Amniotic stem cell (primary cell): ENCODE measurements around the gene BRME1.
"Not testable (repeated sequence)": the region's sequence is repeated elsewhere in the genome, so short reads cannot be mapped to it uniquely, and the experiment has no call there.

Source experiments
- DNase-seq: peaks from one replicate; lab custom pipeline; 2025; lab: John Stamatoyannopoulos, UW

The BRME1 gene

DNA sequence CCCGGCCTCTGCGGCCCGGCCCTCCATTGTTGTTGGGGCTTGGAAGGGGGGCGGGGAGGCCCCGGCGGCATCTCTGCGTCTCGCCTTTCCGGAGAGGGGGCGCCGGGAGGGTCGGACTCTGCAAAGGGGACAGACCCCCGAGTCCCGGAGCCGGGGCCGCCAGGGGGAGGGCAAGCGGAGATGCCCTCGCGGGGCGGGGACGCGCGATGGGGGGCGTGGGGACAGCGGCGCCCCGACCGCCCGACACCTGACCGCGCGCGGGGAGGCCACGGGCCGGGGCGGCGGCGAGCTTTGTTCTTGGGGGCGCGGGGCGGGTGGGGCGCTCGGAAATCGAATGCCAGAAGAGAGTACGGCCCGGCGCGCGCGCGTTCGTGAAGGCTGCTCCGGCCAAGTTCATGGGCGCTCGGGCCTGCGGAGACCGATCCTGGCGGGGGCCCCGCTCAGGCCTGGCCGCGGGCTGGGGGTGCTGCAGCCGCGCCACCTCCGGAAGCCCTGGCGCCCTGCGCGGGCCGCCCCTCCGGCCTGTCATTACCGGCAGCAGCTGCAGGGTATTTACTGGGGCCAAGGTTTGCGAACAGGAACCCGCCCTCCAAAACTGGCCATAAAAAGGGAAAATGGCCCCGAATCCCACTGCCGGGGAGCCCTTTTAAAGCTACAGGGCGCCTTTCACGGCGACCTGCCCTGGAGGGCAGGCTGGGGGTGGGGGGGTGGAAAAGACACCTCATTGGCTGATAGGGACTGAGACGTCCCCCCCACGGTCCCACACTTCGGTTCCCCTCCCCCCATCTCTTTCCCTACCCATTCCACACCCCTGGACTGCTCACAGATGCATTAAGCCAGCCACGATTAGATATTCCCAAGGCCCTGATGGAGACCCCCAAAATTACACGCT, 40.1 kb downstream of the BRME1 start:
- no peak for DNase-seq

DNA sequence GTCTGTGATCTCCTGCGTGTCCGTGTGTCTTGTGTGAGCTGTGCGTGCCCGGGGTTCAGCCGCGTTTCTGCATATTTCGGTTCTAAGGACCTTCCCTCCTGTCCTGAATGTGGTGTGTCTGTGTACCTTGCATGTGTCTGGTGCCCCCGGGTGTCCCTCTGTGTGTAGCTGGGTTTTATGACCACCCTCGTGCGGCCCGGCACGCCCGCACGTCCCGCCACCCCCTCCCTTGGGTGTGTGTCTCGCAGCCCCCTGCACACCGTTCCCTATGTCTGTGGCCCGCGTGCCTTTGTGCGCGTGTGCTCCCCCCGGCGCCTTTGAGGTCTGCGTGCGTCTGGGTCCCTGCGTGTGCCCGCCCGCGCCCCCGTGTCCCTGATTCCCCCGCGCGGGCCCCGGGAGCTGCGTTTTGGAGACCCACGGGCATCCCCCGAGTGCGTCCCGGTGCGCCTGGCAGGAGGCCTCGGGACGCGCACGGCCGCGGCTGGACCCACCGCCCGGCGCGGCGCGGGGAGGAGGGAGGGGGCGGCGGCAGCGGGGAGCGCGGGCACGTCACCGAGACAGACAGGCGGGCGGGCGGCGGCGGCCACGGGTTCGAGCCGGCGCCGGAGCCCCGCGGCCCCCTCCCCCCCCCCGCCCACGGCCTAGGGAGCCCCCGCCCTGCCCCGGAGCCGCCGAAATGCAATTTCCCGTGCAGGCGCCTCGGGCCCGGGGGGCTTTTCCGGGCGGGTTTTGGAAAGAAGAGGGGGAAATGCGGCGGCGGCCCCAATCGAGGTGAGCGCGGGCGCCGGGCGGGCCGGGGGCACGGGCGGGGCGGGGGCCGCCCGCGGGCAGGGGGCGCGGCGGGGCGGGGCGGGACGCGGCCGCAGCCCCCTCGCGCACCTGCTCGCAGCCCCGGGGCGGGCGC, 41.0 kb downstream of the BRME1 start:
- no peak for DNase-seq

DNA sequence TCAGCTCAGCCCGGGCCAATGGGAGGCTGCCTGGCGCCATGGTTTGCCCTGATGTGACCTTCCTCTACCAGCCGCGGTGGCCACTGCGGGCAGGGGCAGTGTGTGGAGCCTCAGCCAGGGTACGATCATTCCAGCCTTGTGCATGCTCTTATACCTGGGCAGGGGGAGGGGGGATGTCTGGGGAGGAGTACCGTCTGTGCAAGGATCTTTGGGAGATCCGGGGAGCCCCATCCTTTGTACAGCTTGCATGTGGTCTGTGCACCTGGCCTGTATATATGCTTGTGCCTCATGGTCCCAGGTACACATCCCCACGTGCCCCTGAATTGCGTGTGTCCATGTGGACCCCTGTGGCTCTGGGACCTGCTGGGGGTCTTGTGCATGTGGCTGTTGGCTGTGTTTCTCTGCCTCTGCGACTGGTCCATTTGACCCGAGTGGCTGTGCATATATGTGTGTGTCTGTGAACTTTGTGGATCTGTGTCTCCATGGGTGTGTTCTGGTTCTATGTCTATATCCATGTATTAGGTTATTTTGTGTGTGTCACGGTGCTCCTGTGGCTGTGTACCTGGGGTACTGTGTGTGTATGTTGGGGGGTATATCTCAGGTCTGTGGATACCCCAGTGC, 41.8 kb downstream of the BRME1 start:
- no peak for DNase-seq

DNA sequence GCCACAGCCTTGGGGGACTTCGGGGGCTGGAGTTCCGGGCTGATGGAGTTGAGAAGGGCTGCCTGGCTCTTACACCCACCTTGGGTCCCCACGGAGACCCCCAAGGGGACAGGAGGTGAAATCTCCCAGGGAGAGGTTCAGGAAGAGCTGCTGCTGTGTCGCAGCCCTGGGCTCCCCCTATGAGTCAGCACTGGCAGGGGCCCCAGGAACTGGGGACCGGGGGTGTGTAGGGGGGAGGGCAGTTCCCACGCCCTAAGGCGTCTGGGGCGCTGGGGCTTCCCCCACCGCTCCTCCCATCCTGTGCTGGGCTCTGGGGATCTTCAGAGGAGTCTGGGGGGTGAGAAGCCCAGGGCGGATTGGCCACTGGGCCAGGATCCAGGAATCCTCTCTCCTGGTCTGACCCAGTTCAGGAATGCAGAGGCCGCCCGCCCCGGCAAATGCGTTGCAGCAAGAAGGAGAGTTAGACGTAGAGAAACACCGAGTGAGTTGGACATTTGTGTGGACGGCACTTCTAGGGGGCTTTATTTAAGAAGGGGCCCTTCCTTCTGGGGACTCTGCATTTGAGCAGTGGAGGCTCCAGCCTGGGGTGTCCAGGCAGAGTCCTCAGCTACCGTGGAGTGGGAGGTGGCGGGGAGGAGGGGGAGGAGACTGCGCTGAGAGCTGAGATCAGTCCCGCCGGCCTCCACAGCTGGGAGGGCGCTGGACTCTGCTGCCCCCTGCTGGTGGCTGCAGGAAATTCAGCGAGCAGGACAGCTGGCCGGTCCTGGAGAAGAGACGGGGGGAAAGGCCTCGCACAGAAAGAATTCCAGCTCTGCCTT, 44.0 kb downstream of the BRME1 start:
- peak; percentile 62 for DNase-seq

DNA sequence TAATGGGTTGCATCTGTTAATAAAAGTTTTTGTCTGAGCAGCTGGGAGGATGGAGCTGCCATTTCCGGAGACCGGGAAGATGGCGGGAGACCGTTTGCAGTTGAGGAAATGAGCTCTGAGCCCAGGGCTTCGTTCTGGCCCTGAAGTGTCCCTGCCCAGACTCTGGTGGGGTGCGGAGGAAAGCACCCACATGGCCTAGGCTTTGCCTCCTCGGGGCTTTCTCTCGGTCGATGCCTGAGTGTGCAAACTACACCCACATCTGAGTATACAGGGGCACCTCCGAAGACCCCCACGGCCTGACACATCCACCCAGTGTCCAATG, 44.6 kb downstream of the BRME1 start:
- DNase-seq = no peak

DNA sequence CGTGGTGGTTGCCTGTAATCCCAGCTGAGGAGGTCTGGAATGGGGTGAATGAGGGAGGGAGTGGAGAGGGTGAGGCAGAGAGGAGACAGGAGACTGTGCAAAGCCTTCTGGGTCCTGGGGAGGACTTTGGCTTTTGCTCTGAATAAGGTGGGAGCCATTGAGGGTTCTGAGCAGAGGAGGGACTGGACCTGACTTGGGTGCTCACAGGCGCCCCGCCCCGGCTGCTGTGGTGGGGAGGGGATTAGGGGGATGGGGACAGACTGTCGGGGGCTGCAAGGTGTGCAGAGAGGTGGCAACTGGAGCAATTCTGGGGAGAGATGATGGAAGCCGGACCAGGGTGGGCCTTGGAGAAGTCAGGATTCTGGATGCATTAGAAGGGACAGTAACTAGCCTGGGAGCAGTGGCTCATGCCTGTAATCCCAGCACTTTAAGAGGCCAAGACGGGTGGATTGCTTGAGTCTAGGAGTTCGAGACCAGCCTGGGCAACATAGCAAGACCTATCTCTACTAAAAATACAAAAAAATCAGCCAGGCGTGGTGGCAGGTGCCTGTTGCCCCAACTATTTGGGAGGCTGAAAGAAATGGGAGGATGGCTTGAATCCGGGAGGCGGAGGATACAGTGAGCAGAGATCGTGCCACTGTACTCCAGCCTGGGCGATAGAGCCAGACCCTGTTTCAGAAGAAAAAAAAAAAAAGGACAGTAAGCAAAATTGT, 45.1 kb downstream of the BRME1 start:
- no peak for DNase-seq

DNA sequence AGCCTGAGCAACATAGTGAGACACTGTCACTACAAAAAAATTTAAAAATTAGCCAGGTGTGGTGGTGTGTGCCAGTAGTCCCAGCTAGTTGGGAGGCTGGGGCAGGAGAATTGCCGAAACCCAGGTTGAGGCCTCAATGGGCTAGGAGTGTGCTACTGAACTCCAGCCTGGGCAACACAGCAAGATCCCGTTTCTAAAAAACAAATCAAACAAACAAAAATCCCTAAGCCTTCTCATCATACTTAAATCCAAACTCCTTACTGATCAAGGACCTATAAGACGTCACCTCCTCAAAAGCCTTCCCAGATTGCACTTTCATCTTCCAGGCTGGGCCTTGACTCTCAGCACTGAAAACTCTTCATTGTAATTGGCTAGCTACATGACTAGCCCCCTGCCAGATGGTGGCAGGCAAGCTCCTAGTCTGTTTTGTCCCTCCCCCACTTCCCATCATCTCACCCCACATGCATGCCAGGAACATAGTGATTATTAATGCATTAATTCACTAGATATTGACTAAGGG, 46.5 kb downstream of the BRME1 start:
- DNase-seq = no peak

DNA sequence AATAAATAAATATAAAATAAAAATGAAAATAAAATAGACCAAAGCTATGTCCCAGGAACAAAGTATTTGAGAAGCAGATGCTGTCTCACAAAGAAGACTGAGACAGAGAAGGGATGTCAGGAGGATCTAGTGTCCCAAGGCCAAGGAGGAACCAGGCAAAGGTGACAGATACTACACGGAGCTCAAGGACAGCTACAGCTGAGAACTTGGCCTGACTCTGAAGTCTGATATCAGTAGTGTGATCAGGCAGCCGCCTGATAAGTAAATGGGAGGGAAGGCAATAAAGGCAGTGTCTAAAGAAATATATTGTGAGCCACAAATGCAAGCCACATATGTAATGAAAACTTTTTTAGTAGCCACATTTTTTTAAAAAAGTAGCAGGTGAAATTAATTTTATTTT, 49.4 kb downstream of the BRME1 start:
- DNase-seq = no peak

DNA sequence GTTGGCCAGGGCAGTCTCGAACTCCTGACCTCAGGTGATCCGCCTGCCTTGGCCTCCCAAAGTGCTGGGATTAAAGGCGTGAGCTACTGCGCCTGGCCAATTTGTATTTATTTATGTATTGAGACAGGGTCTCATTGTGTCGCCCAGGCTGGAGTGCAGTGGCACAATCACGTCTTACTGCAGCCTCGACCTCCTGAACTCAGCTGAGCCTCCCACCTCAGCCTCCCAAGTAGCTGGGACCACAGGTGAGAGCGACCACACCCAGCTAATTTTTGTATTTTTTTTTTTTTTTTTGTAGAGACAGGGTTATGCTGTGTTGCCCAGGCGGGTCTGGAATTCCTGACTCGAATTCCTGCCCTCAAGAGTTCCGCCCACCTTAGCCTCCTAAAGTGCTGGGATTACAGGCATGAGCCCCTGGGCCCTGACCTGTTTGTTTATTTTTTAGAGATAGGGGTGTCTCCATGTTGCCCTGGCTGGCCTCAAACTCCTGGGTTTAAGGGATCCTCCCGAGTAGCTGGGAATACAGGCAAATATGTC, 53.7 kb downstream of the BRME1 start:
- not testable (repeated sequence) for DNase-seq

DNA sequence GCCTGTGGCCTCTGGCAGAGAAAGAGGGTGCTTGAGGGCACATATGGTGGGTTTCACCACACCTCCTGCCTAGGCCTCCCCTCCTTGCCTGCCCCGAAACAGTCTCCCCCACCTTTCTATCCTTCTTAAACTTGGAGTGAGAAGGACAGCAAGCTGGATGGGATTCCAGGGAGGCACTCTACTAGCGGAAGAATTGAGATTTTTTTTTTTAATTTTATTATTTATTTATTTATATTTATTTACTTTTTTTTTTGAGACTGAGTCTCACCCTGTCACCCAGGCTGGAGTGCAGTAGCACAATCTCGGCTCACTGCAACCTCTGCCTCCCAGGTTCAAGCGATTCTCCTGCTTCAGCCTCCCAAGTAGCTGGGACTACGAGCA, 54.2 kb downstream of the BRME1 start:
- DNase-seq = not testable (repeated sequence)

DNA sequence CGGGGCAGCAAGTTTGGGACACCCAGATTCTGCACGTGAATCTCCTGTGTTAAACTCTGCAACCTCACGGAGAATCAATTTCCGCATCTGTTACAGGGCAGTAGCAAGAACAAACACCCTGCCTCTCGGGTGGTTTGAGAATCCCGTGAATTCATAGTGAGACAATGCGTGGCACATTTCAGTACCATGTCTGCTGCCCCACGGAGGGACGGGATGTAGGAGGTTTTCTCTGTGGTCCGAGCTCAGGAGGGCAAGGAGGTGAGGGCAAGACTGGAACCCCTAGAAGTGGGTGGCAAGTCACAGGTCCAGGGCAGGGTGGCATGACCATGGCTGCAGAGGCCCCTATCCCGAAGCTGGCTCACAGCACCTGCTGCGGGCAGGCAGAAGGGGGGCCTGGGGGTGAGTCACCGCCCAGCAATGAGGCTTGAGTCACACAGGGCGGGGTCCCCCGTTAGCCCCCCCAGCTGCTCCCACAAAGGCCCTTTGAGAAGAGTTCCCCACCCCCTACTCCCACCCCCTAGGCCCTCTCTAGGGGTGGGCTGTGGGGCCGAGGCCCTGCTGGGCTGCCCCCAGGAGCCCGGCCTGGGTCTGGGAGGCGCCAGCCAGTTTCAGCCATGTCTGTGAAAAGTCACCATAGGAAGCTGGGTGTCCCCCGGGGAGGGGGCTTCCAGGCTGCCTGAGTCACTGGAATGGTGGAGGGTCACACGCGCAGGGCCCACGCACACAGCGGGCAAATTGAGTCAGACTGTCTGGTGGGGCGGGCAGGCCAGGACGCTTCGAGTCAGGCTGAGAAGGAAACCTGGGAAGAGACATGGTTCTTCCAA, 54.8 kb downstream of the BRME1 start:
- peak; percentile 73 for DNase-seq

DNA sequence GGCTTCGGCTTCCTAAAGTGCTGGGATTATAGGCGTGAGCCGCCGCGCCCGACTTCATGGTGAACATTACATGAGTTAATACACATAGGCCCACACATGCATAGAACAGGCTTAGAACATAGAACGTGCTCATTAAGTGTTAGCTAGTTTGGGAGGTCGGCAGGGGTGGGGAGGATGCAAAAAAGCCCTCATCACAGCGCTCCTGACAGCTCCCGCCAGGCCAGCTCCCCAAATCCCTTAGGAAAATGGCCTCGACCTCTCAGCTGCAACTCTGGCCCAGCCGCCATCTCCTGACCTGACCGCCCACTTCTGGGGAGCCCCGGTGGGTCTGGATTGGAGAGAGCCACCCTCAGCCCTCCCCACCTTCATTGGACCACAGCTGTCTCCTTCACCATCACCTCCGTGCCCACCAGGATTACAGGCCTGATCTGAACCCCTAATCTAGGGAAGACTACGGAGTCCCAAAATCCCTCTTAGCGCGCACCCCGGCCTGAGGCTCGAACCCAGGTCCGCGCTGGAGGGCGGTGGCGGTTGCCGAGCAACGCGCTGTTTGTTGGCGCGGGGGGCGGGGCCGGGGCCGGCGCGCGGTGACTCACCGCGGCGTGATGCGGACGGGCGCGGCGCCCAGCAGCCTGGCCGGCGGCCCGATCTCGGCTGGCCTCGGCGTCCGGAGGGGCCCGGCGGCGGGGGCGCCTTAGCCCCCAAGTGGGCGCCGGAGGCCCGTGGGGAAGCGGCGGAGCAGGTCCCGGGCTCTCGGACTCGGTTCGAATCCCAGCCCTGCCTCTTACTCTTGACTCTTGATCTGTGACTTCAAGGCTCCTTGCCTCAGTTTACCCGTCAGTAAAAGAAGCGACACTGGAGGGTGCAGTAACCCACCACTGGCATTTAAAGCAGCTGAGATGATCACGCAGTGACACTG, 55.7 kb downstream of the BRME1 start:
- DNase-seq = no peak

DNA sequence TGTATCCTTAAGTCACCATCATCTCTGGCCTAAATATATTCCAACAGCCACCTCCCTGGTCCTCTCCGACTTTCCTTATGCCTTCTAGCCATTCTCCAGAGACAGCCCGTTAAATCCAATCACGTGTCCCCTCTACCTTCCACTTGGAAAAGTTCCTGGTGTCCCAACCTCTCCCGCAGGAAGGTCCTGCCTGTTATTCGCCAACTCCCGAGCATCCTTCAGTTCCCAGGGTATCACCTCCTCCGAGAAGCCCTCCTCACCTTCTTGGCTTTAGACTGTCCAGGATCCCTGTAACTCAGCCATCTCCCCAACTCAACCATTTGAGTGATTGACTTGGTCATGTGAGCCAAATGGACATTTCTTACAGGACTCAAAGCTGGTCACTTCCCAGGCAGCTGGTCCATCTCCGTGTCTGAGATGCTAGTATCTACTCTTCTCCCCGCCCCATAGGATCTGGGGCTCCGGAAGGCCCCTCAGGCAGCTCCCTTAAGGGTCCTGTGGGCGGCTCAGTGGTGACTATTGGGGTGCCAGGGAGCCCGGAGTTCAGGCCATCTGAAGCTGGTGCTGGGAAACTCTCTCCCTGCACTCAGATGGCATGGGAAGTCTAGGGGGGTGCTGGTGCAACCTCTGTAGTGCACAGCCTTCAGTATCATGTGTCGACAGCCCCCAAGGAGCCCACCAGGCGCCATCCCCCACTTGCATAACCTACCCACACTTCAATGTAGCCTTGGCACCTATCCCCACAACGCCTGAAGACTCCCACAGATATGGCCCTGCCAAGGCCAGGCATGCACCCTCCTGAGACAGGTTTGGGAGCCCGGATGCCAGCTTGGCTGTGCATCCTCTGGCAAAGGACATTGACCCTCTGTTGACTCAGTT, 56.9 kb downstream of the BRME1 start:
- no peak for DNase-seq

DNA sequence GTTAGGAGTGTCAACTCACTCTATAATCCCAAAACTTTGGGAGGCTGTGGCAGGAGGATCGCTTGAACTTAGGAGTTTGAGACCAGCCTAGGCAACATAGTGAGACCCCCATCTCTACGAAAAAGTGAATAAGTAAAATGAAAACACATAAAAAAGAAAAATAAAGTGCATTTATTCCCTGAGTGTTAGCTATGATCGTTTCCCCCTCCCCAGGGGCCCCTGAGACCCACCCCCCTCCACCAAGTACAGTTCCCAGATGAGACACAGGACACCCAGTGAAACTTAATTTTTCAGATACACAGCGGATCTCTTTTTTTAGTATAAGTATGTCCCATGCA, 57.6 kb downstream of the BRME1 start:
- no peak for DNase-seq

DNA sequence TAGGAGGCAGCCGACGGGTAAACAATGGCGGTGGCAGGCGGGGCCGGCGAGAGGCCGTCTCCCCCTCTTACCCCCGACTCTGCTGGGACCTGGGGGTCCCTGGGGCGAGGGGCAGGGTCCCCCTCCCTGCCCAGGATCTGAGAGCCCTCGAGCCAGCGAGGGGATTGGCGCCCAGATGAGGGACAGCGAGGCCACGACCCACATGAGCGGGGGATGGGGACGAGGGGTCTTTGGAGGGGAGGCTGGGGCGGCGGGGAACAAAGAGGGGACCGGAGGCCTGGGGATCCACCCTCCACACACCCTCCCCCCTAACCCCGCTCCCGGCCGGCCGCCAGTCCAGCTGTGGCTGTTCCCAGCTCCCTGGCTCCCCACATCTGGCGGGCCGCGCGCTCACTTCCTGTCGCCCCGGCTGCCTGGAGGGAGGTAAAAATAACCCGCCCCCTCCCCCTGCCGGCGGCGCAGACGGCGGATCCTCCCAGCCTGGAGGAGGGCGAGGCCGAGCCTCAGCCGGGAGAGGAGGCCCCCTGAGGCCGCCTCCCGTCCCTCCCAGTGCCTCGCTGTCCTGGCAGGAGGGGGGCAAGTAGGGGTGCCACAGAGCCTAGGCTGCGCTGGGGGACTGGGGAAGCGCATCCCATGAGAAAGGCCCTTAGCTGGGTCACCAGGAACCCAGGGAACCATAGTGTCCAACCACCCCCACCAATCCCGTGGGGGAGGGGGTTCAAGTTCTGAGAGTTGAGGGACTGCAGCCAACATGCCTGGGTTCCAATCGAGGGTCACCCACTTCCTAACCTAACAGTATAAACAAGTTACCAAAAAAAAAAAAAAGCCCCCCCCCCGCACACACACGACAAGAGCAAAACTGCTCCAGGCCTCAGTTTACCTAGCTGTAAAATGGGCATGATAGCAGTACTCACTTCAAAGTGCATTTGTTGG, 58.2 kb downstream of the BRME1 start:
- DNase-seq = peak; percentile 84

DNA sequence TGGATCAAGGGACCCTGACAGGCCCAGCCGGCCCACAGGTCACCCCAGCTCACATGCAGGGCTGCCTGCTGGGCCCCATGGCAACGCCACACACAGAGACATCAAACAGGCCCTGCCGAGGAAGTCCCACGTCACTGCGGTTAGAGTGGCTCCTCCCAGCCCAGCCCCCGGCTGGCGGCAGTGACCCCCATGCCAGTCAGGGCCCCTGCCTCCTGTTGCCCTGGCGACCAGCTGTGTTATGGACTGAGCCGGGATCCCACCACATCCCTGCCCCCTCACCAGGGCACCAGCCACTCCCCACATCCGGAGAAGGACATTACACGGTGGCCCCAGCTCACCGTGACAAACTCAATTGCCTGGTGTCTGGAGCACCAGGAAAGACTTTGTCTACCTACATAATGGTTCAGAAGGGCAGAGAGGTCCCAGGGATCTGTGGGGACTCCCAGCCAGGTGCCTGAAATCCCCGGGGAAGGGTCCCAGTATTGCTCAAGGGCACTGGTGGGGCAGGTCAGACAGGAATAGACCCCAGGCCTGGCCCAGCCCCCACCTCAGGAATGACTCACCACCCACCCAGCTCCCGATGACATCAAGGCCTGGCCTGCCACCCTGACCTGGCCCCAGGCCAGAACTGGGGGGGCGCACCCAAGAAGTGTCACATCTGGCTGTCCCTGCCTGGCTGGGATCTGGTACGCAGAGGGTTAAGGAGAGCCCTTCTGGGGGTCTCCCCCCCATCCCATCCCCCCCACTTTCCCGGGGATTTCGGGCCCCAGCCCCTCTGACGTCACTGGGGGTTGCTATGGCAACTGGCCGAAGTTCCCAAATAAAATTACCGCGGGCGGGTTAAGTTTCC, 59.1 kb downstream of the BRME1 start:
- DNase-seq = peak; percentile 83
